ENCODE data around the gene ADAP1.

Gene ADAP1

GRCh38 chr7:957418-958220 lies 3.1 kb upstream of the ADAP1 start:
- Histone ChIP-seq H3K9ac (ENCODE audit: low read length) (no peak overlapping the region), H3K27ac (ENCODE audit: low read depth, low read length) (no peak overlapping the region), H2AFZ (ENCODE audit: low read depth, low read length, severe bottlenecking) (no peak overlapping the region), H3K79me2 (ENCODE audit: insufficient read depth, low read length) (no peaks in the 10 kb centered on the region), H3K9me2 (replicated peaks; ENCODE audit: insufficient read depth, low read length) (no peaks in the 10 kb centered on the region), H3K27me3 (ENCODE audit: low read length) (no peaks in the 10 kb centered on the region), H3K4me3 (ENCODE audit: insufficient read depth, low read length, poor library complexity, severe bottlenecking) (no peak overlapping the region), H4K20me1 (ENCODE audit: low read depth, low read length) (no peaks in the 10 kb centered on the region), H3K36me3 (ENCODE audit: low read length) (no peaks in the 10 kb centered on the region), H3K4me2 (ENCODE audit: low read depth, low read length, poor library complexity, severe bottlenecking) (no peak overlapping the region), H3F3A (ENCODE audit: insufficient read depth) (no peaks in the 10 kb centered on the region), H3K9me3 (ENCODE audit: insufficient read depth, low read length) (no peaks in the 10 kb centered on the region)
- TF ChIP-seq EZH2phosphoT487 (conservative IDR thresholded peaks at IDR 0.05; ENCODE audit: low read length) (no peak), CTCF (IDR thresholded peaks at IDR 0.05; ENCODE audit: insufficient read depth, low read length, poor library complexity, severe bottlenecking) (no peak)

- H3K4me3 ChIP-seq (ENCODE audit: insufficient read depth, low read length, poor library complexity, severe bottlenecking) = no peak overlapping the region
- H3K36me3 ChIP-seq (ENCODE audit: low read length) = no peaks in the 10 kb centered on the region
- H2AFZ ChIP-seq (ENCODE audit: low read depth, low read length, severe bottlenecking) = no peak overlapping the region
- H3K27me3 ChIP-seq (ENCODE audit: low read length) = no peaks in the 10 kb centered on the region
- no peaks in the 10 kb centered on the region for H3K79me2 ChIP-seq (ENCODE audit: insufficient read depth, low read length)
- no peaks in the 10 kb centered on the region for H3K9me2 ChIP-seq (replicated peaks; ENCODE audit: insufficient read depth, low read length)
- H4K20me1 ChIP-seq (ENCODE audit: low read depth, low read length) = no peaks in the 10 kb centered on the region
- no peaks in the 10 kb centered on the region for H3F3A ChIP-seq (ENCODE audit: insufficient read depth)
- H3K27ac ChIP-seq (ENCODE audit: low read depth, low read length) = no peak overlapping the region
- H3K4me2 ChIP-seq (ENCODE audit: low read depth, low read length, poor library complexity, severe bottlenecking) = no peak overlapping the region
- H3K9ac ChIP-seq (ENCODE audit: low read length) = no peak overlapping the region
- TF ChIP-seq CTCF (IDR thresholded peaks at IDR 0.05; ENCODE audit: insufficient read depth, low read length, poor library complexity, severe bottlenecking) = no peak
- no peak for TF ChIP-seq EZH2phosphoT487 (conservative IDR thresholded peaks at IDR 0.05; ENCODE audit: low read length)
- no peaks in the 10 kb centered on the region for H3K9me3 ChIP-seq (ENCODE audit: insufficient read depth, low read length)
Observed at GRCh38 chr7:956031-956430, 1.6 kb upstream of the ADAP1 start.

- H3K36me3 ChIP-seq (ENCODE audit: low read length) = no peaks in the 10 kb centered on the region
- H4K20me1 ChIP-seq (ENCODE audit: low read depth, low read length) = no peaks in the 10 kb centered on the region
- TF ChIP-seq EZH2phosphoT487 (conservative IDR thresholded peaks at IDR 0.05; ENCODE audit: low read length) (no peak), CTCF (IDR thresholded peaks at IDR 0.05; ENCODE audit: insufficient read depth, low read length, poor library complexity, severe bottlenecking) (no peak)
- H2AFZ ChIP-seq (ENCODE audit: low read depth, low read length, severe bottlenecking) = no peak overlapping the region
- H3K4me2 ChIP-seq (ENCODE audit: low read depth, low read length, poor library complexity, severe bottlenecking) = no peak overlapping the region
- H3F3A ChIP-seq (ENCODE audit: insufficient read depth) = no peaks in the 10 kb centered on the region
- no peak overlapping the region for H3K9ac ChIP-seq (ENCODE audit: low read length)
- no peaks in the 10 kb centered on the region for H3K79me2 ChIP-seq (ENCODE audit: insufficient read depth, low read length)
- H3K9me2 ChIP-seq (replicated peaks; ENCODE audit: insufficient read depth, low read length) = no peaks in the 10 kb centered on the region
- H3K9me3 ChIP-seq (ENCODE audit: insufficient read depth, low read length) = no peaks in the 10 kb centered on the region
- H3K27ac ChIP-seq (ENCODE audit: low read depth, low read length) = no peak overlapping the region
- H3K27me3 ChIP-seq (ENCODE audit: low read length) = no peaks in the 10 kb centered on the region
- H3K4me3 ChIP-seq (ENCODE audit: insufficient read depth, low read length, poor library complexity, severe bottlenecking) = no peak overlapping the region
Observed at GRCh38 chr7:953547-954327, 743 bp downstream of the ADAP1 start.
